HG02588 (cell line): Measurements from ENCODE around the gene PAXIP1.
"Not testable (repeated sequence)": the region's sequence is repeated elsewhere in the genome, so short reads cannot be mapped to it uniquely, and the experiment has no call there.

Experiments used
- ATAC-seq: cut with Tn5 transposase; IDR thresholded peaks from one replicate; pipeline ENCODE4 v1.9.1; 2021; ENCODE audit warnings: mild to moderate bottlenecking, moderate library complexity; ENCODE audit not compliant: unreplicated experiment

PAXIP1 gene

DNA sequence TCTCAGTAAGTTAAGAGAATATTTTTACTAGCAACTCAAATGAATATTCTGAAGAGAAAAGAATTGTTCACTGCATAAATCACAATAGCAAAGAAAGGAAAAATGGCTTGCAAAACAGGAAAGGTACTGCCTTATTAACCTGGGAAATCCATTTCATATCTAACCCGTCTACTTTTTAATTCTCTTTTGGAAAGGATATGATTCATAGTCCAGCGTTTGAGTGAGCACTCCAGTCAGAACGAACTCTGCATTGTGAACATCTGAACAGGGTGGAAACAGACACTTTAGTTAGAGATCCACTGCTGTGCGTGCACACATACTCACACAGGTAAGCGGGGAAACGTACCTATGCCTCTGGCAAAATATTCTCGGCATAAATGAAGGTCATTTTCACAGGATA is 56.8 kb downstream of the PAXIP1 start:
- ATAC-seq, result no peak

DNA sequence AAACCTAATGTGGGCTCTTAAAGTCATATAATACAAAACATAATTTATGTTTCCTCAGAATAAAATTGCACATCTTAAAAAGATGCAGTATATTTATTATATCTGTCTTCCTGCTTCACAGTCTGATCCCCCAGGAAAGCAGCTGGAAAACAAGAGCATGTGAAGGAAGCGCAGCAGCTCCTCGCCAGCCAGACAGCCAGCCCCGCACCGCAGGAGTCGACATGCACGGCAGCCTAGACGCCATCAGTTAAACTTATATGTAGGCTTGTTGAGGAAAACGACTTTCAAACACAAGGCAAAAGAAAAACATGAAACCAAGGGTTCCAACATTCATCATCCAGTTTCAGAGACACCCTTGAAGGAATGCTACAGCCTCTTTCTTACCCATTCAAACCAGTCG is 59.0 kb downstream of the PAXIP1 start:
- ATAC-seq, result no peak

DNA sequence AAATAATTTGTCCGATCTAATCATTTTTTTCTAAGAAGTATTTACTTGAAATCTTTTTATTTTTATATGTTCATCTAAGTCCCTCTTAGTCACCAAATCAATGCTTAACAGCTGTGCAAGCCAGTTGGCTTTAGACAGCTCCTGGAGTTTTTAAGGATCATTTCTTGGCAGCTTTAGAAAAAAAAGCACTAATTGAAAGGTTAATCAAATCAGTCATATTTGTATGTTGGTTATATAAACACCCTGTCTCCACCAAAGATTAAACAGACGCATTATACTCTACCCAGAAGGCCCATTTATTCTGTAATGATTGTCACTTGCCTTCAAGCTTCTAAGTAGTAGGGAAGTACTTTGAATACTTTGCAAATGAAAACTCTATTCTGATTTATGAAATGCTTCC is 60.2 kb downstream of the PAXIP1 start:
- ATAC-seq, result no peak

DNA sequence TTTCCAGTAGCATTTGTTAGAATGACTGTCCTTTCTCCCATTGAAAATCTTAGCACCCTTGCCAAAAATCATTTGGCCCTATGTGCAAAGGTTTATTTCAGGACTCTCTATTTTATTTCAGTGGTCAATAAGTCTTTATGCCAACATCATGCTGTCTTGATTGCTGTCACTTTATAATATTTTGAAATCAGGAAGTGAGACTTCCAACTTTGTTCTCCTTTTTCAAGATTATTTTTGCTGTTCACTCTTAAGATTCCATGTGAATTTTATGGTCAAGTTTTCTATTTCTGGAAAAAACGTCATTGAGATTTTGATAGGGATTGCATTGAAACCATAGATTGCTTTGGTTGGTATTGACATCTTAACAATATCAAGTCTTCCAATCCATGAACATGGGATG is 65.1 kb downstream of the PAXIP1 start:
- ATAC-seq, result no peak

DNA sequence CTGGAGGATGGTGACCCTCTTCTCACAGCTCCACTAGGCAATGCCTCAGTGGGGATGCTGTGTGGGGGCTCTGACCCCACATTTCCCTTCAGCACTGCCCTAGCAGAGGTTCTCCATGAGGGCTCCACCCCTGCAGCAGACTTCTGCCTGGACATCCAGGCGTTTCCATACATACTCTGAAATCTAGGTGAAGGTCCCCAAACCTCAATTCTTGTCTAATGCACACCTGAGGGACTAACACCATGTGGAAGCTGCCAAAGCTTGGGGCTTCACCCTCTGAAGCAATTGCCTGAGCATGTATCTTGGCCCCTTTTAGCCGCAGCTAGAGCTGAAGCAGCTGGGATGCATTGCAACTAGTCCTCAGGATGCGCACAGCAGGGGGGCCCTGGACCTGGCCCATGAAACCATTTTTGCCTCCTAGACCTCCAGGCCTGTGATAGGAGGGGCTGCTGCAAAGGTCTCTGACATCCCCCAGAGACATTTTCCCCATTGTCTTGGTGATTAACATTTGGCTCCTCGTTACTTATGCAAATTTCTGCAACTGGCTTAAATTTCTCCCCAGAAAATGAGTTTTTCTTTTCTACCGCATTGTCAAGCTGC is 68.5 kb downstream of the PAXIP1 start:
- ATAC-seq, result not testable (repeated sequence)

DNA sequence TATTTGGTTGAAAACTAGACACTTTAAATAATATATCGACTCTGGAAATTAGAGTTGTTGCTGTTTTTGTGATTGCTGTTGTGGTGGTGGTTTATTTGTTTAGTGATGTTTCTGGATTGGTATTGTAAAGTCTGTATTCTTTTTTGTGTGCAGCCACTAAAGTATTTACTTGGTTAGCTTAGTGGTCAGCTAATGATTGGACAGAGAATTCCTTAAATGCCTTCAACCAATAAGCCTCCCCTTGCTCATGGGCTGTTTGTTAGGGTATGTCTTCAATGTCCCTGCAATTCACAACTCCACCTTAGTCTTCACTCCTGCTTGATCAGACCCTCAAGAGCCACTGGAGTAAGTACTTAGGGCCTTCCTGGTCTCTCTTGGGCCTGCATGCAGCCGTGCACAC is 71.0 kb downstream of the PAXIP1 start:
- ATAC-seq, result no peak

DNA sequence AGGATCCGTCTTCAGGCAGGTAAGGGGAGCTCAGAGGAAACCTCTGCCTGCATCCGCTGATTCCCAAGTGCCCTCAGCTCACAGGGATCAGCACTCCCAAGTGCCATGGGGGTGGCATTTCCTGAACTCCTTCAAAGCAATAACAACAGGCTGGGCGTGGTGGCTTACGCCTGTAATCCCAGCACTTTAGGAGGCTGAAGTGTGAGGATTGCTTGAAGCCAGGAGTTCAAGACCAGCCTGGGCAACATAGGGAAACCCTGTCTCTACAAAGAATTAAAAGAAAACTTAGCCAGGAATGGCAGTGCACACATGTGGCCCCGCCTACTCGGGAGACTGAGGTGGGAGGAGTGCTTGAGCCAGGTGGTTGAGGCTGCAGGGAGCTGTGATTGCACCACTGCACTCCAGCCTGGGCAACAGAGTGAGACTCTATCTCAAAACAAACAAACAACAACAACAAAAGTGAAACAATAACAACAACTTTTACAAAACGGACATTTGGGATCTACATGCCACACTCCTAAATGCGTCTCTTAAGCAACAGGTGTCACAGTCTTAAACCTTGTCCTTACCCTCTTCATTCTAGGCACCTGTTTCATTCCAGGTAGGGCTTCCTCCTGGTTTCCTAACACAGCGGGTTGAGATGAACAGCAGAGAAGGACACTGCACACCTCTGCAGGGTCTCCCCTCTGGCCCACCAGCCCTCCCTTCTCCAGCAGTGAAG is 73.8 kb downstream of the PAXIP1 start:
- ATAC-seq, result no peak

DNA sequence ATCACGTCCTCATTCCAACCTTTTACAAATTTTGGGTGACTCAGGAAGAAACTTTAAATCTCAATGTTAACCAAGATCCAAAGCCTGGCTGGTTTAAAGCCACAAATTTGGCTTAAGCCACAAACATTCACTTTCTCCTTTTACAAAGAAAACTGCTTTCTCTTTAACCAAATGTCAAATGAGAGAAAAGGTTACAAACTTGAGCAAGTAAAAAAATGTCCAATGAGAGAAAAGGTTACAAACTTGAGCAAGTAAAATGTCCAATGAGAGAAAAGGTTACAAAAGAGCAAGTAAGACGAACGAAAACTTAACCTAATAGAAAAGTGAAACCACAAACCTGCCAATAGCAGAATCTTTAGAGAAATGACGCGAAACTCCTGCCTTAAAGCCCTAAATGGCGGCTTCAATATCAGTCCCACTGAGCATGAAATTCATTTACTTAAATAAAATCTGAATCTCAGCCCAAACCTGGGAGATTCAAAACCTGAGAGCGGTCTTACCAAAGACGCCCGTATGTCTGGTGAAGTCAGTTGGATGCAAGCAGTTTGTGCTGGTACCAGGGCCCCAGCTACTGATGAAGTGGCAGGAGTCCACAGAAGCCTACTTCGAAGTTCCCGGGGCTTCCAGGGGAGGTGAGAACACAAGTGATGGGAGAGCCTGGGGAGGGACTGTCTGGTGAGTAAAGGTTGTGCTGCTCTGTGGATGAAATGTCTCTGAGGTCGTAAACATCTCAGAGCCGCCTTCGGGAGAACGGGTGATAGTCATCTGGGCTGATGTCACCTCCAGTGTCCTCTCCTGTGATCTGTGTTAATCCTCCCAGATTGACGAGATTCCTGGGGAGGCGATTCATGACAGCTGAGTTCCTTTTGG is 74.6 kb downstream of the PAXIP1 start:
- ATAC-seq, result peak; percentile 75

DNA sequence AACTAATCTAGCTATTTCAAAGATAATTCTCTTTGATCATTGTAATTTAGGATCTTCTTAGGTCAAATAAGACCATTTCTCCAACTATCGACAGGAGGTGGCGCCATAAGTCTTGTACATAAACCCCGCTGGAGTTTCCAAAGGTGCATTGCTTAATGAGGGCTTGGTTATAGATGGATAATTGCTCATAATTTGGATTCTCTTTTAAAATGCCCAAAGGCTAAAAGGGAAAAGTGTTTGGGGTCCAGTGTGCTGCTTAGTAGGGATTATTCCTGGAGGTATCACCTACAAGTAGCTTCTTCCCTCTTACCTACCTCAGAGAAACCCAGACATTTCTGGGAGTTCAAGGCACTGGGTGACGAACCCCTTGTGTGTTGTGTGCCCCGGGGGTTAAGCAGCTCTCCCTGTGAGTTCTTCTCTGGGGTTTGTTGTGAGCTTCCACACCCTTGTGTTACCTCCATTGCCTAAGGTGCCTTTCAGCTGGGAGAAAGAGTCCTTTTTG is 75.2 kb downstream of the PAXIP1 start:
- ATAC-seq, result peak; percentile 50

DNA sequence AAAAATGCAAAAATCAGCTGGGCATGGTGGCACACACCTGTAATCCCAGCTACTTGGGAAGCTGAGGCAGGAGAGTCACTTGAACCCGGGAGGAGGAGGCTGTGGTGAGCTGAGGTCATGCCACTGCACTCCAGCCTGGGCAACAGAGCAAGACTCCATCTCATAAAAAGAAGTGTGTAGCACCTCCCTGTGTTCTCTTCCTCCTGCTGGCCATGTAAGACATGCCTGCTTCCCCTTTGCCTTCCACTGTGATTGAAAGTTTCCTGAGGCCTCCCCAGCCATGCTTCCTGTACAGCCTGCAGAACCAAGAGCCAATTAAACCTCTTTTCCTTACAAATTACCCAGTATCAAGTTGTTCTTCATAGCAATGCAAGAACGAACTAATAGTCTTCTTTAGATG is 80.5 kb downstream of the PAXIP1 start:
- ATAC-seq, result not testable (repeated sequence)

DNA sequence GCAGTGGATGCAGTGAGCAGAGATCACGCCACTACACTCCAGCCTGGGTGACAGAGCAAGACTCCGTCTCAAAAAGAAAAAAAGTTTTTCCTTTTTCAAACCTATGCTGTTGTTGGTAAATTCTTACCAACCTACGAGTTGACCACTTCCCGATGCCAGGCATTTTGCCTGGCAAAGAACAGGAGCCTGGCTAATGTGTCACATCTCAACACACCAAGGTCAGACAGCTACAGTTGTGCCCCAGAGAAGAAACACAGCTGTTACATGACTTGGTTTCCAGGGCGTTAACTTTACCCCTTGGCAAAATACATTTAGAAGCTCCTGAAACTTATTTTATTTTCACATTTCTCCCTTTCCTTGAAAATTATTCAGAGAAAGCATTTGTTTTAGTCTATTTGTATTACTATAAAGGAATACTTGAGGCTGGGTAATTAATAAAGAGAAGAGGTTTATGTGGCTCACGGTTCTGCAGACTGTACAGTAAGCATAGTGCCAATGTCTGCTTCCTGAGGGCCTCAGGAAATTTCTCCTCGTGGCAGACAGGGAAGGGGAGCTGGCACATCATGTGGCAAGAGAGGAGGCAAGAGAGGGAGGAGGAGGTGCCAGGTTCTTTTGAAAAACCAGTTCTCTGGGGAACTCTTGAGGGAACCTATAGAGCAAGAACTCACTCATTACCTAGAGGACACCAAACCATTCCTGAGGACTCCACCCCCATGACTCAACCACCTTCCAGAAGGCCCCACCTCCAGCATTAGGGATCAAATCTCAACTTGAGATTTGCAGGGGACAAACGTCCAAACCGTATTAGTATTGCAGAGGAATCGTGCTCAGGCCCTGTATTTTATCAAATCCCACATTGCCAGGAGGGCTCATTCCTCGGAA is 83.3 kb downstream of the PAXIP1 start:
- ATAC-seq, result no peak

DNA sequence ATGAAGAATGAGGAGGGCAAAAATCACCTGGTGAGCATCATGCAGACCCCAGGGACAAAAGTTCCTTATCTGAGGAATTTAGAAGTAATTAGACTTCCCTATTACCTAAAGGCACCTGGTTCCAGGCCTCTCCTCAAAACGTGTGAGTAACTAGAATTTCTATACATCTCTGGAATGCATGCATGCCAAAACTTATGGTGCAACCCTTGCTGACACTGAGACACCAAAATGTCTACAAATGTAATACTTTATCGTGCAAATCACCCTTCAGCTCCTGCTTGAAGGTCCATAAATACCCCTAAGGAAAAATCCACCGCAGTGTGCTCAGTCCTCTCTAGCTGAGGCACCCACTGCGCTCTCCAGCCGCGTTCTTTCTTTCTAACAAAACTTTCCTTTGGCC is 84.2 kb downstream of the PAXIP1 start:
- no peak for ATAC-seq

DNA sequence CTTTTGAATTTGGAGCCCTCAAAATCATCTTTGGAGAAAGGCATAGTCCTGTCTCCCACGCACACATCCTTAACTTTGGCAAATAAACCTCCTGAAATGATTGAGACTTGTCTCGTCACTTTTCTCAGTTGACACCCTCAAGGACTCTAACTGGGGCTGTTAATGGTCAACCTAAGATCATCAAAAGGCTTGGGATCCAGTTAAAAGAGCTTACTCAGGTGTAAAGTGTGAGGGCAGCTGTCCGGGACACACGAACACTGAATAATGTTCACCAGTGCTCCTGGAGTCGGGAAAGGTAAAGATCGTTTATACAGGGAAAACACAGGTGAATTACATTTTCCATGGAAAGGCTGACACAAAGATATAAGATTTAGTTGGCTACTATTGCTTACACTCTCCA is 84.7 kb downstream of the PAXIP1 start:
- no peak for ATAC-seq

DNA sequence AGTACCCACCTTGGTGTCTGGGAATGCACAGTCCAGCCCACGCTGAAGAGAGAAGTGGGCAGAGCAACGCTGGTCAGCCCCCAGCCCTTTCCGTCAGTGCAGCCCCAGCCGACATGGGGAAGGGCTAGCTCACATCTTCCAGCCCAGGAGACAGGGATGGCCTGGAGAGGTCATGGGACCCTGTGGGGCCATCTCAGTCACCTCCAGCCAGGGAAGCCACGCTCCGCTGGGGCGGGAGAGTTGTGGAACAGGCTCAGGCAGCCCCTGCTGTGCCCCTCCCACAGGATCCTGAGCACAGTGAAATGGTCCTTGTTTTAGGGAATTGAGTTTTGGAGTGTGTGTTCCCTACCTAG is 85.1 kb downstream of the PAXIP1 start:
- ATAC-seq, result no peak

DNA sequence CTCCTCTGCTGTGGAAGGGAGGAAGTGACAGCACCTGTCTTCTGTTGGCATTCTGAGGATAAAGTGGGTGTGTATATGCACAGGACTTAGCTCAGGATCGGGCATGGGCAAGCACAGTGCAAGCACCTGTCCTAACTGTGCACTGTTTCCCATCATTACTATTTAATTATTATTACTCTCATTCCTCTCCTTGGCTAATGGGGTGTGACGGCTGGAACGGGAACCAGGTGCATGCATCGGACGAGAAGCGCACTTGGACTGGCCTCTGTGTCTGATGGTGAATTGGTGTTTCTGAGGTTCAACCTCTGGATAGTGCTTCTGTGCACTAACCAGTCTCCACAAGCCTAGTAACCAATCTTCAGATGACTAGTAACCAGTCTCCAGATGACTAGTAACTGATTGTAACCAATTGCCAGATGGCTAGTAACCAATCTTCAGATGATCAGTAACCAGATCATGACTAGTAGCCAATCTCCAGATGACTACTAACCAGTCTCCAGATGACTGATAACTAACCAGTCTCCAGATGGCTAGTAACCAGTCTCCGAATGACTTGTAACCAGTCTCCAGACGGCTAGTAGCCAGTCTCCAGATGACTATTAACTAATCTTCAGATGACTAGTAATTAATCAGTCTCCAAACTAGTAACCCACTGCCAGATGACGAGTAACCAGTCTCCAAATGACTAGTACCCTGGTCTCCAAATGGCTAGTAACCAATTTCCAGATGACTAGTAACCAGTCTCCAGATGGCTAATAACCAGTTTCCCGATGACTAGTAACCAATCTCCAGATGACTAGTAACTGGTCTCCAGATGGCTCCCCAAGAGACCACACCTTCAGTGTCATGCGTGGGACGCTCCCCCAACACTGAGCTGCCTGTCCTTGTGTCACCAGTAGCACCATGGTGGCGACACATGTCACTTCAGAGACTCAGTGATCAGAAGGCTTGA is 85.8 kb downstream of the PAXIP1 start:
- ATAC-seq, result no peak

DNA sequence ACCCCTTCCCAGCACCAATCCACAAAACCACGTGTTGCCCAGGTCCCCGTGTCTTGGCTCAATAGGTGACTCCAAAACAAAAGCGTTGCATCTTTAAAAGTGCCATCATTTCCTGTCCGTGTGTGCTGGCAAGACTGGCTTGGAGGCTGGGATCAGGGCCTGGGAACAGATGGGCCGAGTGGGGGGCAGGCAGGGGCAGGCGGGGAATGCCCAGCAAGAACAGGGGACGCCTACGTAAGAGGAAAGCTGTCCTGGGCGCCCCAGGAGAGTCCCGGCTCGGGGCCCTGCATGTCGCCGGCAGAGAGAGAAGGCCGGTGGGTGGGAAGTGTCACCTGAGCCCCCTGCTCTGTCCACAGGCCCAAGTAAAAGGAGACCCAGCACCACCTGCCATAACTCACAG is 86.5 kb downstream of the PAXIP1 start:
- no peak for ATAC-seq

DNA sequence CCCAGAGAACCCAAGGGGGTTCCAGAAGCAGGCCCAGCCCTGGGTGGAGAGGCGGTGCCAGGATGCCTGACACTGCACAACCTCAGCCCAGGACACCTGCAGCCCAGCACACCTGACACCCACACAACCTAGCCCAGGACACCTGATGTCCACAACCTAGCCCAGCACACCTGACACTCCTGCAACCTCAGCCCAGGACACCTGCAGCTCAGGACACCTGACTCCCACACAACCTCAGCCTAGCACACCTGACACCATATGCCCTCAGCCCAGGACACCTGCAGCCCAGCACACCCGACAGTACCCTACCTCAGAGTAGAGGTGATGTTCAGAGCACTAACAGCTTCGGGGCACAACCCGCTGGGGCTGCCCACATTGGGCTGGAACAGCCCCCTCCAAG is 87.3 kb downstream of the PAXIP1 start:
- ATAC-seq, result no peak

DNA sequence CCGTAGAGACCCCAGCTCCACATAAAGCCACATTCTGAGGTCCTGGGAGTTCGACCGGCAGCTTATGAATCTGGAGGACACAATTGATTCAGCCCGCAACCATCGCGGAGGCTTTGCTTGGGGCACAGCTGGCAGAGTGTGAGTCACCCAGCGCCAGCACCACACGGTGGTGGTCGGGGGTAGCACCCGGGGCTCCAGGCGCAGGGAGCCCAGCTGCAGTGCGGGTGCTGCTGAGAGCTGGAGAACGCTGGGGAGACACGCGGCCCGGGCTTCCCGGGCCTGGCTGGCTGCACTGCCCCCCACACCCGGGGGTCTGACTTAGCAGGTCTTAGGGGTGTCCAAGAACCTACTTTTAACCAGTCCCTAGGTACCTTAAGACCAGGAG is 87.9 kb downstream of the PAXIP1 start:
- ATAC-seq, result no peak

DNA sequence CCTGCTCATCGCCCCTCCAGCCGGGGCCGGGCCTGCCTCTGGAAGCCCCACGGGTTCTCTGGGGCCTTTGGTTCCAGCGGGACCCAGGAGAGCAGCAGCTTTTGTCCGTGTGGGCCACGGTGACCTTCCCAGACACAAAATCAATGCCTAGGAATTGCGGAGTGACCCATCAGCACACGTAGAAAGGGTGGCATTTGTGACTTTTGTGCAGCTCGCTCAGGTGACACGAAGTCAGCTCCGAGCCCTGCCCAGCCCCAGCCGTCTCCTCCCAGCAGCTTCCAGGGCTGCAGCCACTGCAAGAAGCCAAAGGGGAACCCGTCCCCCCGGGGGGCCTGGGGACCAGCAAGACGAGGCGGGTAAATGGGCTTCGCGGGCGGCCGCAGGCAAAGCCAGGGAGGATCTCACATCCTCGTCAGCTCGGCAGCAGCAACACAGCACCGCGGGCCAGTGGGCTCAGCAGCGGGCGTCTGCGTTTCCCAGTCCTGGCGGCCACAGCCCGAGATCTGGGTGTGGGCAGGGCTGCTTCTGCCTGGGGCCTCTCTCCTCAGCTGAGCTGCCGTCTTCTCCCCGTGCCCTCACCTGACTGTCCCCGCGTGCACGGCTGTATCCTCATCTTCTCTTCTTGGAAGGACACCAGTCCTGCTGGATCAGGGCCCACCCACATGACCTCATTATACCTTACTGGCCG is 88.5 kb downstream of the PAXIP1 start:
- ATAC-seq, result no peak
